ENCODE data around the gene MTURN. TPM values are rescaled to one million over a fixed set of nuclear protein-coding genes. Genes with fewer than 3 reads are reported as not detected.

MTURN gene
- total RNA-seq, 1 donor from 2014 or later = 21.1 TPM

DNA sequence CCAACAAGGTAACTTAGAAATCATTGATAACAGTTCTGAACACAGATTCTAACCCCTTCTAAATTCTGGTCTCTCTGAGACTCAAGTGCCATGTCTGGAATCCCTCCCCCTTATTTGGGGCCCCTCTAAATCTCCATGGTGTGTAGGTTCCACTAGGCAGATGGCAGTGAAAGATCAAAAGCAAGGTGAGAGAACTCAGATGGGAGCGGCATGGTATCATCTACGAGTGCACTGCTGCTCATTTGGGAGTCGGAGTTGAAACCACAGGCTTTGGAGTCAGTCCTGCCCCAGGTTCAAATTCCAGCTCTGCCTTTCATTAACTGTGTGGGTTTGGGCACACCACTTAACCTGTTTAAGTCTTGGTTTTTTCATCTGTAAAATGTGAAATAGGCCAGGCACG is 72.6 kb downstream of the MTURN start:
- H3K36me3 ChIP-seq (ENCODE audit: control insufficient read depth, insufficient read depth, low read length) = no peaks in the 10 kb centered on the region
- no peak for TF ChIP-seq CTCF (IDR thresholded peaks at IDR 0.05; ENCODE audit: insufficient read depth, low read length, poor library complexity, severe bottlenecking)
- DNase-seq (ENCODE audit: low read depth) = no peak
- H3K27me3 ChIP-seq (ENCODE audit: control insufficient read depth, insufficient read depth, low read length) = no peaks in the 10 kb centered on the region
- H3K4me3 ChIP-seq (ENCODE audit: low read depth, low read length) = no peak overlapping the region

GRCh38 chr7:30209951-30210350 is 75.2 kb downstream of the MTURN start:
- no peak overlapping the region for H3K4me3 ChIP-seq (ENCODE audit: low read depth, low read length)
- no peaks in the 10 kb centered on the region for H3K27me3 ChIP-seq (ENCODE audit: control insufficient read depth, insufficient read depth, low read length)
- H3K36me3 ChIP-seq (ENCODE audit: control insufficient read depth, insufficient read depth, low read length) = no peaks in the 10 kb centered on the region
- no peak for TF ChIP-seq CTCF (IDR thresholded peaks at IDR 0.05; ENCODE audit: insufficient read depth, low read length, poor library complexity, severe bottlenecking)
- no peak for DNase-seq (ENCODE audit: low read depth)

Other genes starting within 250 kb of the MTURN start
- 79.6 and 91.3 TPM in 2 replicates for gene SCRN1, start 145.2 kb upstream of the MTURN start, total RNA-seq
- 13.9 and 17.0 TPM in 2 replicates for gene FKBP14, start 108.3 kb upstream of the MTURN start, total RNA-seq
- gene PLEKHA8, start 106.6 kb upstream of the MTURN start, total RNA-seq = 20.7 and 22.7 TPM in 2 replicates
- 11.0 and 11.2 TPM in 2 replicates for gene ZNRF2, start 149.6 kb downstream of the MTURN start, total RNA-seq

All from kidney epithelial cell (primary cell).